RCC 7860 (cell line): ENCODE data around the gene AMOTL1.

Experiments used
- DNase-seq: peaks from one replicate; pipeline ENCODE4 v3.0.0-alpha.2; 2015; ENCODE audit warnings: low spot score
- FAIRE-seq: peaks from 2 replicates; lab custom pipeline; 2012; peaks lifted over from hg19 to GRCh38; lab: Jason Lieb, UNC

The AMOTL1 gene

DNA sequence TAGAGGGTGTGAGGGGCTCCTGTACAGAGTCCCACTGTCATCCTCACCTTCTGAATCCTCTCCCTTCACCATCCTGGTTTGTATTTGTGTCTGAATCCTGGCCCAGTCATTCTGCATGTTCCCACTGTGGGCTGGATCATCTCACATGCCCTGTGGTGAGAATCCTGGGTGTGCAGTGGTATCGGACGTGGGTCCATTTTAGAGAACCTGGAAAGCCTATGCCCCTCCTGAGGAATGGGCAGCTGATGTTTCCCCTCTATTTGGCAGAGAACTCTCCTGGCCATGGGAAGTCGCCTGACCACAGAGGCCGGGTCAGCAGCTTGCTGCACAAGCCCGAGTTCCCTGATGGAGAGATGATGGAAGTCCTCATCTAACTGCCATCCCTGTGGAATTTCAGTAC, 102.3 kb downstream of the AMOTL1 start:
- FAIRE-seq (no peak), DNase-seq (no peak)

GRCh38 chr11:94871491-94872185, 103.5 kb downstream of the AMOTL1 start:
- no peak for DNase-seq

GRCh38 chr11:94873916-94874540, 105.9 kb downstream of the AMOTL1 start:
- no peak for DNase-seq
- FAIRE-seq, result no peak

More at GRCh38 chr11:94871491-94872185, 103.5 kb downstream of the AMOTL1 start:
- no peak for FAIRE-seq

GRCh38 chr11:94876222-94876621, 108.1 kb downstream of the AMOTL1 start:
- FAIRE-seq (no peak), DNase-seq (no peak)

DNA sequence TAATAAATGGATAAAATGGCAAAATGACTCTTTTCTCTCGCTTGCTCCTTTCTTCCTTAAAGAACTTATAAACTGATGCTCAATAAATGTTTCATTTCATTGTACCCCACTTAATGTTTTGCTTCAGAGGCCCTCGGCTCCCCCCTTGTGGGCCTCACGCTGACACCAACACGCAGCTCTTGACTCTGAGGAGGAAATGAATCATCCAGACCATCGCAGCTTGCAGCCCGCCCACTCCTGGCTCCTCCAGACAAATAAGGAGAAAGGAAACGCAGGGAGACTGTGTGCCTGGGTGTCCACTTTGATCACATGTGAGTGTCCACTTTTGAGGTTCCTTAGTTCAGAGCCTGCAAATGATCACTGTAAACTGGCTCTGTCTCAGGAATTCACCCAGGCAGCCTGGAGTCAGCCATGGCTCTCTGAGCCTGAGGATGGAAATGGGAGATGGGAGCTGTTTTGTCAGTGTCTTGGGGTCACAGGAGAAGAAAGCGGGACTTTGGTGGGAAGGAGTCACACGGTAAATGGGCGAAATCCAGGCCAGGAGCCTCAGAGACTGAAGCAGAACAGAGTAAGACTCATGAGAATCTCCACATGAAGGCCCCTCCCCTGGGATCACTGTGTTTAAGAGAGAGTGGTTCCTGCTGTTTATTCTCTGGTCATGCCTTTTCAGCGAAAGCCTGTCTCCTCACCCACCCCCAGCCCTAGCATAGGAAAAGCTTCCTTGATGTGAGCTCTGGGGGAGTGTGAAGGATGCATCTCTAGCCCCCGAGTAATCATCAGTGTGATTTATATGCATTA, 108.7 kb downstream of the AMOTL1 start:
- FAIRE-seq, result peak; percentile 78
- DNase-seq, result peak; percentile 64

DNA sequence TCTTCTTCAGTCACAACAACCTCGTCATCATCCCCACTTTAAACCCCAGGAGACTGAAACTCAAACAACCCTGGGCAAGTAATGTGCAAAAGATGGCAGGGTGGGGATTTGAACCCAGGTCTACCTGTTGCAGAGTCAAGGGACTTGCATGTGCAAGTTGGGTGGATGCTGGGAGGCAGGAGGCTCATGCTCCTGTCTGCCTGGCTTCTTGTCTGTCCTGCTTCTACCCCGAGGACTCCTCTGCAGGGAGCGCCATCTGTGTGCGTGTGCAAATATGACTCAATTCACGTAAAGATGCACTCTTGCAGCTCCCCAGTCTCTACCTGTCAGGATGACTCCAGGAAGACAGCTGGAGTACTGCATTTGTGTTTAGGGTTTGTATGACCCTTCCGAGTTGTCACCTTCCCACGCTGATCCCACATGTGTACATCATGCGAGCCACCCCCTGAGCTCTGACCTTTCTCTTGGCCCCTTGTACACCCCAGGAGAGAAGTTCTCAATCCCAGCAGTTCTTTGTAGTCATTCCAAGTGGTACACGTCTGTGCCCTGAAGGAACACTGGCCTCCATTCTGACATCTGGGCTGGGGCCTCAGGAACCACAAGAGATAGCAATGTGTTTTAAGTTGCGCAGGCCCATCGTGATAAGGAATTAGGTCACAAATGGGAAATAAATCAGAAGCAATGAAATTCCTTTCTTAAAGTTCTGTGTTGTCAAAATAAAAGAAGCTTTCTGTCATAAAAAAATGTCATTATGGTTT, 109.5 kb downstream of the AMOTL1 start:
- FAIRE-seq (no peak), DNase-seq (no peak)

- FAIRE-seq, result no peak
- no peak for DNase-seq
Observed at GRCh38 chr11:94879006-94879405, 110.8 kb downstream of the AMOTL1 start.

DNA sequence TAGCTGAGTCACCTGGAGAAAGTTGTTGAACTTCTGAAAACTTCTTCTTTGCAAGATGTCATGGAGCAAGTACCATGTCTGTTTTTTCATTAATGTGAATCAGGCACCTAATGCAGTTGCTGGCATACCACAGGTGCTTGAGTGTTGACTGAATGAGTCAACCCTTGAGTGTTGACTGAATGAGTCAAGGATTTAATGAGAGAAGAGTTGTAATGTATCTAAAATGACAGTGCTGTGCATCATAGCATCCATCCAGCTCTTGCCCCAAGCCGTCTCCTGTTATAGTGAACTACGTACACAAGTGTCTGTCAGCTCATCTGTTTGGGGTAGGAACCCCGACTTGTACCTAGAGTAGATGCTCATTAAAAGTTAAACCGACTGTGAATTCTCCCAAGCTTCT, 112.1 kb downstream of the AMOTL1 start:
- FAIRE-seq, result no peak
- DNase-seq, result peak; percentile 62

DNA sequence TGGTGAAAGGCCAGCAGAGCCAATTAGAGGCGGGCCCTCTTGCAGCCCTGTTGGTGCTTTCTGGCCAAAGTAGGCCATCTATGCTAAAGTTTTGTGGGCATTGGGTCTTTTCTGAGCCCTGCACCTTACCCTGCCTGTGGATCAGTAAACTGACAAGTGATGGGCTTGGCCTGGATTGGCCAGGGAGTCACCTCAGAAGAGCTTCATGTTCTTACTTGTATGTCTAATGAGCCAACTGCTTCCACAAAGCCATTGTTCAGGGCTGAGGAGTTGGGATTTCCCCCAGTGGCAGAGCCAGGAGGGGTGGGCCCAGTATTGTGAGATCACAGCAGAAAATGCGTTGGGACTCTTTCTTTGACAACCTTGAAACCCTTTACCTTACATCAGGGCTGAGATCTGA, 114.8 kb downstream of the AMOTL1 start:
- no peak for FAIRE-seq
- DNase-seq, result no peak

GRCh38 chr11:94883878-94884277, 115.7 kb downstream of the AMOTL1 start:
- FAIRE-seq, result no peak
- no peak for DNase-seq

GRCh38 chr11:94884376-94884775, 116.2 kb downstream of the AMOTL1 start:
- FAIRE-seq (no peak), DNase-seq (no peak)

- DNase-seq, result peak; percentile 48
- peak; percentile 46 for FAIRE-seq
Observed at GRCh38 chr11:94885133-94885532, 117.0 kb downstream of the AMOTL1 start.

GRCh38 chr11:94885581-94885980, 117.4 kb downstream of the AMOTL1 start:
- no peak for FAIRE-seq
- no peak for DNase-seq

DNA sequence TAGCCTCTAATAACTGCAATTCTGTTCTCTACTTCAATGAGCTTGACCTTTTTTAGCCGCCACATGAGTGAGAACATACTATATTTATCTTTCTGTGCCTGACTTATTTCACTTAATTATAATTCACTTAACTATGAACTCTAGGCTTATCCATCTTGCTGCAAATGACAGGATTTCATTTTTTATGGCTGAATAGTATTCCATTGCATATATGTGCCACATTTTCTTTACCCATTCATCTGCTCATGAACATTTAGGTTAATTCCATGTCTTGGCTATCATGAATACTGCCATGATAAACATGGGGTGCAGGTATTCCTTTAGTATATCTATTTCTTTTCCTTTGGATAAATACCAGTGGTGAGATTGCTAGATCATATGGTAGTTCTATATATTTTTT, 120.0 kb downstream of the AMOTL1 start:
- DNase-seq (no peak), FAIRE-seq (no peak)

- DNase-seq, result no peak
- no peak for FAIRE-seq
Observed at GRCh38 chr11:94895451-94895850, 127.3 kb downstream of the AMOTL1 start.

DNA sequence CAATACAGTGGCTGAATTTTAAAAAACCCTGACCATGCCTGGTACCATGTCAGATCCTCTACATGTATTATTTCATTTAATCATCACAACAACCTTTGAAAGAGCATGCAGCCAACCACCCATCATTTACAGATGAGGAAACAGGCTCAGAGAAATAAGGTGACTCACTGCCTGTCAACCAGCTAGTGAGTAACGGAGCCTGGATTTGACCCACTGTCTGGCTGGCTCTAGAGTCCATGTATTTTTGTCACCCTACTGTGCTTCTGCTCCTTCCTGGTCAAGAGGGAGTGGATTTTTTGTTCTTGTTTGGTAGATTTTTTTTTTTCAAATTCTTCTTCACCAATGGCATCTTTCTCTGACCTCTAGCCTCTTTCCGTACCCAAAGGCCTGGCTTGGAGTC, 127.8 kb downstream of the AMOTL1 start:
- FAIRE-seq, result peak; percentile 75
- DNase-seq, result peak; percentile 60

GRCh38 chr11:94897330-94897768, 129.2 kb downstream of the AMOTL1 start:
- FAIRE-seq, result no peak
- peak; percentile 26 for DNase-seq

DNA sequence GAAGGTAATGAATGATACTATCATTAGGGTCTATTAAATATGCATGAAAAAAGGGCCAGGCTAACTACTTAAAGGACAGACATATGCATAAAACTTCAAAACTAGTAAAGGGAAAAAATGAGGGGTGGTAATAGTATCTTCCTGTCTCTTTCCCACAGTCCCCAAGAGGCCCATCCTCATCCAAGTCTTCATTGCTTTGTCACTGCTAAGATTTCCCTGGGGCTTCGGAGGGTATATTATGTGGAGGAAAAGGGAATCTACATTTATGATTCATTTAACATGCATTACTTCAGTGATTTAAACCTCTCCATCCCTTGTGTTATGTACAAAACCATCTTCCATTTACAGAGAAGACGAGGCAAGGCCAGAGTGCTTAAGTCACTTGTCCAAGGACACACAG, 139.1 kb downstream of the AMOTL1 start:
- no peak for FAIRE-seq
- DNase-seq, result no peak

DNA sequence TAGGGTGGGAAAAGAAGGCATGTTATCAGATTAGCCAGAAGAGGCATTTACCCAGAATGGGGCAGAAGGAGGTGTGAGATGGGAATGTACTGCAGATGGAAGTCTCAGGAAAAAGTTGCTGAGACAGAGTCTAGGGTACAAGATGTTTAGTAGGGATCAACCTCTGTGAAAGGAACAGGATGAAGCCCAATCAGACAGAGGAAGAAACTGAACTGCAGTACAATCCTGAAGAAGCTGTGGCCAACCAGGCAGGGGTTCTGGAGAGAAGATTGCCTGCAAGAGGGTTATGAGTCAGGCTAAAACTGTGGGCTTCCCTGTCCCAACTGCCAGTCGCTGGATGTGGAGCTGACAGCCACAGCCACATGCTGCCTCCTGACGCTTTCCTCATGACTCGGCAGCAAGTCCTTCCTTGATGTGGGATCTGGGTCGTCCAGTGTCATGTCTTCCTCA, 141.2 kb downstream of the AMOTL1 start:
- DNase-seq (no peak), FAIRE-seq (no peak)

GRCh38 chr11:94910270-94910669, 142.1 kb downstream of the AMOTL1 start:
- DNase-seq, result no peak

DNA sequence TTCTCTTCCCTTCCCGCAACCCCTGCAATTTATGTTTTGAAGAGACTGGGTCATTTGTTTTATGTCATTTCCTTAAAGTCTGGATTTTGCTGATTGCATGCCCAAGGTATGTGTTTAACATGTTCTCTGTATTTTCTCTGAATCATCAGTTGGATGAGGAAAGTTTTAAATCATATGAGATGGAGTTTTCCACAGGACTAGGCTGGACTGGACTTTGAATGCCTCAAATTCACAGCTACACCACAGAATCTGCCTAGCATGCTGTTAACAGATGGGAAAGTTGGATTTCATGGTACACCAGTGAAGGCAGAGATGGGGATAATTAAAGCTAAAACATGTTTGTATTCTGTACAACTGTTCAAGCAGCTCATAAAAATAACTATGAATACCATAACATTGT, 142.6 kb downstream of the AMOTL1 start:
- DNase-seq, result no peak
- no peak for FAIRE-seq

More at GRCh38 chr11:94910270-94910669, 142.1 kb downstream of the AMOTL1 start:
- FAIRE-seq, result no peak
